Suprapubic skin (tissue), 4 donors: ENCODE data around the gene GALK2.

Experiments
- POLR2A ChIP-seq, 2 donors: fragments of 450-650 bp; IDR thresholded peaks; one replicate each; pipeline ENCODE4 v1.6.1; 2017; ENCODE audit warnings: antibody characterized with exemption in 2 of 2, mild to moderate bottlenecking in 2 of 2, moderate library complexity in 2 of 2
- POLR2AphosphoS5 ChIP-seq, 3 donors: sonication (generic); formaldehyde crosslinking; IDR thresholded peaks; one replicate each; pipeline ENCODE4 v1.6.1; 2017; ENCODE audit warnings: antibody characterized with exemption in 3 of 3
- TF ChIP-seq, protein P1 (sequence below), 2 donors: fragments of 200-600 bp in 1 of 2; fragments of 450-650 bp in 1 of 2; sonication (generic) in 1 of 2; IDR thresholded peaks; one replicate each; pipeline ENCODE4 v1.5.1; 2016 to 2019; ENCODE audit warnings: antibody characterized with exemption in 2 of 2, mild to moderate bottlenecking in 1 of 2, moderate library complexity in 1 of 2

DNA sequence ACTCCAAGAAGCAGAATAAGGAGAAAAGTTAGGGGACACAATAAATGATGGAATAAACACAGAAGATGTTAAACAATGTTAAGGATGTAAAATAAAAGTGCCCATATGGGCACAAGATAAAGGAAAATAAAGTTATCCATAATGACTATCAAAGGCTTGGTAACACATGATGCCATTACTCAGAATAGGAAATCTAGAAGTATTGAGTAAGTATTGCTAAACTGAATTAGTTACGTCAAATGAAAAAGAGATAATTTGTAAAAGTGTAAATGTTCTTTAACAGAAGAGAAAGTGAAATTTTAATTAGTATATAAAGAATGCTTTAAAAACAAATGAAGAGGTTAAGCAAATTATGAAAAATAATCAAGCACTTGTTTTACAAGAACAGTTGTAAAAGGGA, 21.3 kb upstream of the GALK2 start:
- TF ChIP-seq, protein P1, sequence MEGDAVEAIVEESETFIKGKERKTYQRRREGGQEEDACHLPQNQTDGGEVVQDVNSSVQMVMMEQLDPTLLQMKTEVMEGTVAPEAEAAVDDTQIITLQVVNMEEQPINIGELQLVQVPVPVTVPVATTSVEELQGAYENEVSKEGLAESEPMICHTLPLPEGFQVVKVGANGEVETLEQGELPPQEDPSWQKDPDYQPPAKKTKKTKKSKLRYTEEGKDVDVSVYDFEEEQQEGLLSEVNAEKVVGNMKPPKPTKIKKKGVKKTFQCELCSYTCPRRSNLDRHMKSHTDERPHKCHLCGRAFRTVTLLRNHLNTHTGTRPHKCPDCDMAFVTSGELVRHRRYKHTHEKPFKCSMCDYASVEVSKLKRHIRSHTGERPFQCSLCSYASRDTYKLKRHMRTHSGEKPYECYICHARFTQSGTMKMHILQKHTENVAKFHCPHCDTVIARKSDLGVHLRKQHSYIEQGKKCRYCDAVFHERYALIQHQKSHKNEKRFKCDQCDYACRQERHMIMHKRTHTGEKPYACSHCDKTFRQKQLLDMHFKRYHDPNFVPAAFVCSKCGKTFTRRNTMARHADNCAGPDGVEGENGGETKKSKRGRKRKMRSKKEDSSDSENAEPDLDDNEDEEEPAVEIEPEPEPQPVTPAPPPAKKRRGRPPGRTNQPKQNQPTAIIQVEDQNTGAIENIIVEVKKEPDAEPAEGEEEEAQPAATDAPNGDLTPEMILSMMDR (IDR thresholded peaks at IDR 0.05) = no peak
- TF ChIP-seq POLR2A (IDR thresholded peaks at IDR 0.05) = no peak
- no peak for TF ChIP-seq POLR2AphosphoS5 (IDR thresholded peaks at IDR 0.05)
